Measurements from ENCODE around the gene CCDC120.

Gene CCDC120

GRCh38 chrX:49041744-49042580, 16.8 kb upstream of the CCDC120 start:
- peak overlapping the region; percentile 70 to 95 for H3K4me3 ChIP-seq (ENCODE audit: low read length in 2 of 2)
- no peak overlapping the region for H4K91ac ChIP-seq (ENCODE audit: low read depth, low read length, poor library complexity)
- H3K23ac ChIP-seq (ENCODE audit: low read depth, low read length, poor library complexity): no peak overlapping the region
- no peaks in the 10 kb centered on the region for H3K9me3 ChIP-seq (replicated peaks in 1 of 2; ENCODE audit: control insufficient read depth in 2 of 2, insufficient read depth in 1 of 2, low read depth in 1 of 2, low read length in 2 of 2)
- no peak overlapping the region for H3K14ac ChIP-seq (ENCODE audit: low read length)
- peaks cover 19 to 26% of the 10 kb centered on the region in 2 donors for H3K36me3 ChIP-seq (replicated peaks in 1 of 2; ENCODE audit: control insufficient read depth in 2 of 2, insufficient read depth in 2 of 2, low read length in 2 of 2)
- H2BK120ac ChIP-seq (ENCODE audit: low read depth, low read length): no peak overlapping the region
- H3K79me1 ChIP-seq (ENCODE audit: low read depth, low read length): peaks cover 2% of the 10 kb centered on the region
- WGBS, 2 donors (ENCODE audit: extremely low coverage in 2 of 2, insufficient read length in 2 of 2, insufficient replicate concordance in 1 of 2): no CpG with 5 or more reads among the region's 10 CpGs
- no peak overlapping the region for H4K8ac ChIP-seq (ENCODE audit: low read depth, low read length)
- no peak overlapping the region for H2BK15ac ChIP-seq (ENCODE audit: low read length)
- no peak overlapping the region for H3K4ac ChIP-seq (ENCODE audit: low read length)
- H3K27me3 ChIP-seq (ENCODE audit: control insufficient read depth in 3 of 3, insufficient read depth in 3 of 3, low read depth in 1 of 3, low read length in 3 of 3): no peaks in the 10 kb centered on the region
- no peak overlapping the region for H3K18ac ChIP-seq (ENCODE audit: low read length)
- DNase-seq (ENCODE audit: low spot score): no peak
- peak overlapping the region; percentile 11 for H2AFZ ChIP-seq (ENCODE audit: low read length)
- H3K27ac ChIP-seq (replicated peaks; ENCODE audit: low read length): peak overlapping the region; percentile 45
- H2BK5ac ChIP-seq (ENCODE audit: low read length): no peak overlapping the region
- H3K4me2 ChIP-seq (ENCODE audit: insufficient read depth, low read length, poor library complexity, severe bottlenecking): peak overlapping the region; percentile 57
- H3K4me1 ChIP-seq (ENCODE audit: control insufficient read depth in 2 of 2, insufficient read depth in 1 of 2, low read depth in 1 of 2, low read length in 2 of 2): peaks cover 8 to 17% of the 10 kb centered on the region in 2 donors
- no peak overlapping the region for H2AK5ac ChIP-seq (ENCODE audit: low read depth, low read length)
- H2BK12ac ChIP-seq (ENCODE audit: low read length): no peak overlapping the region
- H3K9ac ChIP-seq (ENCODE audit: low read depth, low read length, poor library complexity): no peak overlapping the region

GRCh38 chrX:49042581-49043219, 16.1 kb upstream of the CCDC120 start:
- Histone ChIP-seq H4K8ac (ENCODE audit: low read depth, low read length) (no peak overlapping the region), H3K23ac (ENCODE audit: low read depth, low read length, poor library complexity) (no peak overlapping the region), H3K4ac (ENCODE audit: low read length) (no peak overlapping the region), H2AFZ (ENCODE audit: low read length) (peak overlapping the region; percentile 79), H3K4me2 (ENCODE audit: insufficient read depth, low read length, poor library complexity, severe bottlenecking) (peak overlapping the region; percentile 57), H4K91ac (ENCODE audit: low read depth, low read length, poor library complexity) (no peak overlapping the region), H2BK5ac (ENCODE audit: low read length) (peak overlapping the region; percentile 87), H3K18ac (ENCODE audit: low read length) (peak overlapping the region; percentile 83), H3K27ac (replicated peaks; ENCODE audit: low read length) (peak overlapping the region; percentile 46), H3K14ac (ENCODE audit: low read length) (no peak overlapping the region), H2AK5ac (ENCODE audit: low read depth, low read length) (no peak overlapping the region), H3K27me3 (ENCODE audit: control insufficient read depth in 3 of 3, insufficient read depth in 3 of 3, low read depth in 1 of 3, low read length in 3 of 3) (no peaks in the 10 kb centered on the region), H2BK12ac (ENCODE audit: low read length) (no peak overlapping the region), H2BK15ac (ENCODE audit: low read length) (no peak overlapping the region), H2BK120ac (ENCODE audit: low read depth, low read length) (no peak overlapping the region), H3K4me3 (ENCODE audit: low read length in 2 of 2) (peak overlapping the region; percentile 70 to 95), H3K79me1 (ENCODE audit: low read depth, low read length) (peaks cover 2% of the 10 kb centered on the region), H3K36me3 (replicated peaks in 1 of 2; ENCODE audit: control insufficient read depth in 2 of 2, insufficient read depth in 2 of 2, low read length in 2 of 2) (peaks cover 14 to 18% of the 10 kb centered on the region in 2 donors), H3K9me3 (replicated peaks in 1 of 2; ENCODE audit: control insufficient read depth in 2 of 2, insufficient read depth in 1 of 2, low read depth in 1 of 2, low read length in 2 of 2) (no peaks in the 10 kb centered on the region), H3K9ac (ENCODE audit: low read depth, low read length, poor library complexity) (no peak overlapping the region), H3K4me1 (ENCODE audit: control insufficient read depth in 2 of 2, insufficient read depth in 1 of 2, low read depth in 1 of 2, low read length in 2 of 2) (peaks cover 8 to 17% of the 10 kb centered on the region in 2 donors)
- WGBS, 2 donors (ENCODE audit: extremely low coverage in 2 of 2, insufficient read length in 2 of 2, insufficient replicate concordance in 1 of 2): no CpG with 5 or more reads among the region's 29 CpGs
- no peak for DNase-seq (ENCODE audit: low spot score)

GRCh38 chrX:49043220-49043986, 15.4 kb upstream of the CCDC120 start, which contains the start of gene TFE3:
Gene TFE3, minus strand, starts transcription at chrX:49043357. Its CDS starts 131 bp downstream, at chrX:49043226.
- Histone ChIP-seq H2AFZ (ENCODE audit: low read length) (peak within 1 kb of the TSS; percentile 86), H2BK12ac (ENCODE audit: low read length) (no peak within 1 kb of the TSS), H3K9me3 (replicated peaks in 1 of 2; ENCODE audit: control insufficient read depth in 2 of 2, insufficient read depth in 1 of 2, low read depth in 1 of 2, low read length in 2 of 2) (no peaks in the 10 kb centered on the region), H3K14ac (ENCODE audit: low read length) (no peak within 1 kb of the TSS), H2BK5ac (ENCODE audit: low read length) (peak within 1 kb of the TSS; percentile 87), H3K27me3 (ENCODE audit: control insufficient read depth in 3 of 3, insufficient read depth in 3 of 3, low read depth in 1 of 3, low read length in 3 of 3) (no peaks in the 10 kb centered on the region), H3K79me1 (ENCODE audit: low read depth, low read length) (no peaks in the 10 kb centered on the region), H3K23ac (ENCODE audit: low read depth, low read length, poor library complexity) (no peak within 1 kb of the TSS), H3K4me2 (ENCODE audit: insufficient read depth, low read length, poor library complexity, severe bottlenecking) (peak within 1 kb of the TSS; percentile 57), H2BK120ac (ENCODE audit: low read depth, low read length) (no peak within 1 kb of the TSS), H3K9ac (ENCODE audit: low read depth, low read length, poor library complexity) (no peak within 1 kb of the TSS), H4K91ac (ENCODE audit: low read depth, low read length, poor library complexity) (no peak within 1 kb of the TSS), H3K27ac (replicated peaks; ENCODE audit: low read length) (peak within 1 kb of the TSS; percentile 46), H3K4ac (ENCODE audit: low read length) (no peak within 1 kb of the TSS), H2AK5ac (ENCODE audit: low read depth, low read length) (no peak within 1 kb of the TSS), H4K8ac (ENCODE audit: low read depth, low read length) (no peak within 1 kb of the TSS), H3K36me3 (replicated peaks in 1 of 2; ENCODE audit: control insufficient read depth in 2 of 2, insufficient read depth in 2 of 2, low read length in 2 of 2) (peaks cover 7 to 11% of the 10 kb centered on the region in 2 donors), H3K18ac (ENCODE audit: low read length) (peak within 1 kb of the TSS; percentile 83), H3K4me1 (ENCODE audit: control insufficient read depth in 2 of 2, insufficient read depth in 1 of 2, low read depth in 1 of 2, low read length in 2 of 2) (peaks cover 8 to 17% of the 10 kb centered on the region in 2 donors), H2BK15ac (ENCODE audit: low read length) (peak within 1 kb of the TSS; percentile 49), H3K4me3 (ENCODE audit: low read length in 2 of 2) (peak within 1 kb of the TSS; percentile 70 to 95)
- no CpG with 5 or more reads among the region's 67 CpGs for WGBS, 2 donors (ENCODE audit: extremely low coverage in 2 of 2, insufficient read length in 2 of 2, insufficient replicate concordance in 1 of 2)
- peak; percentile 97 for DNase-seq (ENCODE audit: low spot score)
